Activated T-helper 1 cell treated with Interleukin-2 at 50 U/mL for 16 hours (primary cell): ENCODE data around the gene WASF2.
"Not testable (repeated sequence)": the region's sequence is repeated elsewhere in the genome, so short reads cannot be mapped to it uniquely, and the experiment has no call there.

Experiments
- DNase-seq: peaks from one replicate; pipeline ENCODE4 v3.0.0-alpha.2; 2020; ENCODE audit warnings: low read depth

Gene WASF2

DNA sequence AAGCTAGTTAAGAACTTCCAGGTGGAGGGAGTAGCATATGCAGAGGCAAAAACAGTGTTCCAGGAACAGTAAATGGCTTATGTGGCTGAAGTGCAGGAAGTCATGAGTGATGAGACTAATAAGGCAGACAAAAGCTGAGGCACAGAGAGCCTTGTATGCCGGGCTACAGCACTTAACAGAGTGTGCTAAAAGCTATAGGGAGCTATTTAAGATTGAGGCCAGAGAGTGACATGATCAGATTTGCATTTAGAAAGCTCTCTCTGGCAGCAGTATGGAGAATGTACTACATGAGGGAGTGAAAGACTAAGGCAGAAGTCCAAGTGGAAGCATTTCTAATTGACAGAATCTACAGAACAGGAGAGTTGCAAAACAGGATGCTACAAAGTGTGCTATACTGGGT lies 38.6 kb downstream of the WASF2 start:
- no peak for DNase-seq

DNA sequence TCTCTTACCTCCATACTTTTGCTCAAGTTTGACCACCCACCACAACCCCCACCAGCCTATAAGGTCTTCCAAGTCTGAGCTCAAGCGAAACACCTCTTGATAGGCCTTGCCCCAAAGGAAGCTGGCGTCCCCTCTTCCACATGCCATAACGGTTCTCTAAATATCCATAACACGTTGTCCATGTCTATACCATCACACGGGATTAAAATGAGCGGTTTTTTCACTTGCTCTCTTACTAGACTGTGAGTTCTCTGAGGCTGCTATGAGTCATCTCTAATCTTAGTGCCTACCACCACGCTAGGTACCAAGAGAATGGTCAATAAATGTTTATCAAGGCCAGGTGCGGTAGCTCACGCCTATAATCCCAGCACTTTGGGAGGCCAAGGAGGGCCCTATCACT lies 41.0 kb downstream of the WASF2 start:
- DNase-seq: no peak

DNA sequence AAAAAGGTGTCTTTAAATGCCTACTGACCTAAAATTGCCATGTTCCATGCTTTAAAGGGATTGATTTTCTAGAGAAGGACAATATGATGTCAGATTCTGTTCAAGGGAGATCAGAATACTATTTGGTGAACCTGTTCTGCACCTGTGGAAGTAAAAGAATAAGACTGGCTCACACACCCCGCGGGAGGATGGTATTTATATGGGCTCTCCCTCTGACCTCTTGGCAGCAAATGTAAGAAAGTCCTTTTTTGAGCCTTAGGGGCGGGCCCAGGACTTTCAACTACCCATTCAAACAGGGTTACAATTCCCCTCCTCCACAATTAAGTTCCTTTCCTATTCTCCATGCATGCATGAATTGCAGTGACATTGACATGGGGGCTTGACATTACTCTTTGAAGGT lies 42.1 kb downstream of the WASF2 start:
- DNase-seq: no peak

DNA sequence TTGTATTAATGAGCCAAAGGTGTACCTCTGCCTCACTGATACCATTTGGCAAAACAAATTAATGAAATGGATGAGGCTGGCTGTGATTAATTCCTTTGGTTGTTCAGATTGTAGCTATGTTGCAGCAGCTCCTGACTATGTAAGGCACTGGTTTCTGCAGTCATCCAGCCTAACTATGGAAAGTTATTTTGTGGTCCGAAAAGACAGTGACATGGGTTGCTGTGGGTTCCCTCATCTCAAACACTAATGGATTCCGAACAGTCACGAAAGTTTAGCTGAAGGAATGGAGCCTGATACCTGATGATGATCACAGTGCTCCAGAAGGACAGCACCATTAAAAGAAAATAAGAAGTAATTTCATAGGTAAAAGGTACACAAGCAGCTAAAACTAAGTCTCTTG lies 42.6 kb downstream of the WASF2 start:
- no peak for DNase-seq

DNA sequence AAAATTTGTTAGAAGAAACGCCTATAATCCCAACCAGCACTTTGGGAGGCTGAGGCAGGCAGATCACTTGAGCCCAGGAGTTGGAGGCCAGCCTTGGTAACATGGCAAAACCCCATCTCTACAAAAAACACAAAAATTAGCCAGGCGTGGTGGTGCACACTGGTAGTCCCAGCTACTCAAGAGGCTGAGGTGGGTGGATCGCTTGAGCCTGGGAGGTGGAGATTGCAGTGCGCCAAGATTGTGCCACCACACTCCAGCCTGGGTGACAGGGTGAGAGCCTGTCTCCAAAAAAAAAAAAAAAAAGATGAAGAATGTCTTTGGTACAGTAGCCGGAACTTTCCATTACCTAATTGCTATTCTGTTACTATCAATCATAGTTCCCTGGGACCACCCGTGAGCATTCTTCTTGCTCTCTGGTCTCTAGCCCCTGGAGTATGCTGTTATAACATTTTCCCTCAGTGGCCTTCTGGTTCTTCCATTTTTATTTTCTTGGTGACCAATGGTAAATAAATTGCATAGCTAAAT lies 43.4 kb downstream of the WASF2 start:
- no peak for DNase-seq

DNA sequence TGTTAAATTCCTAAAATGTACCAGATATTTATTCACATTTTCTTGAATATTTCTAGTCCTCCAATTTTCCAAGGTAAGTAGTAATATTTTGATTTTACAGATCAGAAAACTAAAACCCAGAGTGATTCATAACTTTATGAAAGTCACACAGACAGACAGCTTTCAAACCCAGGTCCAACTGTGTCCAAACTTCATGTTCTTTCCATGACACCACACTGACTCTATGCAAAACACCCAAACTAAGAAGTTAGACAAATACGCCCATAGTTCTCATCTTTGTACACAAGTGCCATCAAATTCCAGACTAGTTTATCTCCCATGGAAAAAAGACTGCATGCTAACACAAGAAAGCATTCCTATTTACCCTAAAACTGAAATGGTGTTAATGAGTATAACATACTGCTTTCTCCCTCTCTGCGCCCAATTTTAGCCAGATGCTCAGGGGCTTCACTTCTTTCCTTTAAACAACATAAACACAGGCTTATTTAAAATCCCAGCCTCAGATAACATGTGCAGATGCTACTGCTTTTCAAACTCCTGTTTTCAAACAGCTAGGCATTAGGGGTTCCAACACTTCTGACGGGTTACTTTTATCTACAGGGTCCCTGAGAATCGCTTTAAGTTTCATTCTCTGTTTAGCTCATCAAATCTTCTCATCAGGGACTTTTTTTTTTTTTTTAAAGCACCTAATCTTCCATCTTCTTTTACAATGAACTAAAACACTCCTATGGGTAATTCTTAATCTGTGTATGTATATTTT lies 44.6 kb downstream of the WASF2 start:
- DNase-seq: no peak

DNA sequence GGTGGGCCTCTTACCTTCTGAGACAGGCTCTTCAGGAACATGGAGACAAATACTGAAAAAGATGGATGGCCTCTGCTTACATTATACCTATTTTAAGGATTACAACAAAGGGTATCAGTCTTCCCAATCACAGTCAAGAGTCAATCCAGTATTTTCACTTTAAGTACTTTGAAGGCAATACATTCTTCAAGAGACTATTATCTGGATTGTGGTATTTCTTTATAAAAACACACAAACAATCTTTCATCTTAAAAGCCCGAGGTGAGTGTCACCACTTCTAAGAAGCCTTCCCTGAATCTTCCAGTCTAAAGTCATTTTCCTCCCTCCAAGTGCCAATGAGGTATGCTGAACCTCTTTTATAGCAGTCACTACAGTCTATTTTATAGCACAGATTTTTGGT lies 45.3 kb downstream of the WASF2 start:
- DNase-seq: no peak

DNA sequence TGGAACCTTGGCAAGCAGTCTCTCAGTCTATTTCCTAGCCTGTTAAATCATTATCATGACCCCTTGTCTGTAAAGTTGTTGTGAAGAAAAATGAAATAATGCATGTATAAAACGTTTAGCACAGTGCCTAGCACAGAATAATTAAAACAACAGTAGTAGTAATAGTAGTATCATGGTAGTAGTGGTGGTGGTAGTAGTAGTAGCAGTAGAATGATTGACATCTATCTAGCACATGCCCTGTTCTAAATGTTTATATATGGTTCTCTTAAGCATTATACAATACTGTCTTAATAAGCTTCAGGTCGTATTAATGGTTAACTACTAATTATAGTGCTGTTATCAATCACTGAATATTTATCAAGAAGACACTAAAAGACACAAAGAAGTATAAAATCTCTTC lies 50.8 kb downstream of the WASF2 start:
- no peak for DNase-seq

DNA sequence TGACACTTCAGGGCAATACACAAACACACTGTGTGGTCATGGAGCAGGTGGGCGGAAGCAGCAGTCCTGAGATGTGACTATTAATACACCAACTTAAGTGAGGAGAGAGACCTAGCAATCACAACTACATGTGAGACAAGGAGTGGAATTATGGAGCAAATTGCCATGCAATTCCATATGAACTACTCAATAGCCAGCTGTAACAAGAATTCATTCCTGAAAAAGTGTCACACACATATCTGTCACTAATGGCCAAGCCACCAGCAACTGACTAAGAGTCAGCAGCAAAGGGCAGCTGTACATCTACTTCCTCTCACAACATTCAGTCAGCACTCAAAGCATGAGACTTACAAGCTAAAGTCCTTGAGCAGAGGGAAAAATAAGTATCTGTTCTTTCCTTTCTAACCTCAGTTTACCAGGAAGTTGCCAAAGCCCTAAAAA lies 51.3 kb downstream of the WASF2 start:
- DNase-seq: no peak

DNA sequence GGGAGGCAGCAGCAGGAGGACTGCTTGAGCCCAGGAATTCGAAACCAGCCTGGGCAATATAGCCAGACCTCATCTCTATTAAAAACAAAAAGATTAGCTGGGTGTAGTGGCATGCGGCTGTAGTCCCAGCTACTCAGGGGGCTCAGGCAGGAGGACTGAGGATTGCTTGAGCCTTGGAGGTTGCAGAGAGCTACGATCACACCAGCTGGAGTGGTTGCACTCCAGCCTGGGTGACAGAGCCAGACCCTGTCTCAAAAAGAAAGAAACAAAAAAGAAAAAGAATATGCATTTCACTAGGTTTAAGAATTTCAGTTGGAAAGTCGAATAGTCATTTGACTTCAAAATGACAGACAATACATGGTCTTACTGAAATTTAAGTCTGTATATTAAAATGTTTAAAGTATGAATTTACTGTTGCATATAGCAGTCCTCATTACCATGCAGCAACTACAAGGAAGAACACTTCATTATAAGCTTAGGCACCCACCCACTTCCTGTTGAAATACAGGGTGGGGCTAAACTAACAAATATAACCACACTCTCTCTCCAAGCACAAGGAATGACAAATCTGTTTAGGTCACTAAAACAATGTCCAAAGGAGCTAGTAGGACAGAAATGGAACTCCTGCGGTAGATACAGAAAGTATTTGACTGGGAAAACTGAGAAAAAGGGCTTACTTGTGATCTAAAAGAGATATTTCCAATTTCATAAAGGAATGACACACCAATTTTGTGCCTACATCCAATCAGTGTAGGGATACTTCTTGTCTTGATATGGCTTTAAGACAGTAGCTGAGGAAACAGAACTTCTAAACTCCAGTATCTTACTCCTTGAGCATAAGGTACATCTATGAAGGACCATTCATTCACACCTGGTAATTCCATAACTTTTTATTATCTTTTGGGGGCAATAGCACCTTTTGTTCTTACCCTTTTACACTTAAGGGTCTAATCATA lies 53.5 kb downstream of the WASF2 start:
- no peak for DNase-seq

DNA sequence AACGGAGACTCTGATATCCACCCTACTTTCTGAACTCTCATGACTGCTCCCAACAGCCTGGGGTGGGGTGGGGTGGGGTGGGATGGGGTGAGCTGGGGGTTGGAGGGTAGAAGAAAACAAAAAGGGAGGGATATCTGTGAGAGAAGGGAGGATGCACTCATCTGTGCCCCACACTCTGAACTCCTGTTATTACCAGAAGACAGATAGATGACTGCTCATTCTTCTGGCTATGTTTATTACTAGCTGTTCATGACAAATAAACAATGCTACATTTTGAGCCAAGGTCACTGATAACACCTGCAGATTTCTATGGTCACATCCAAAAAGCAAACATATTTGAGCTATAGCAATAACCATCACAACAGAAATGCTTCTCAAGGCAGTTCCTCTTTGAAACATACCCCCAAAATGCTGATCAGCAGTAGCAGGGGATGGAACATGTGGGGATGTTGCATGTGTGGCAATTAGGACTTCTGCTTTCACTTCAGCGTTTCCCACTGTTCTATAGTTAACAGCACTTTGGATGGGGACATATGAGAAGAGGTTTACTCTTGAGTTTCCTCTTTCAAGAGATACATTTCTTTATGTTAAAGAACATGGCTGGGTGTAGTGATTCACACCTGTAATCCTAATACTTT lies 54.3 kb downstream of the WASF2 start:
- DNase-seq: no peak

DNA sequence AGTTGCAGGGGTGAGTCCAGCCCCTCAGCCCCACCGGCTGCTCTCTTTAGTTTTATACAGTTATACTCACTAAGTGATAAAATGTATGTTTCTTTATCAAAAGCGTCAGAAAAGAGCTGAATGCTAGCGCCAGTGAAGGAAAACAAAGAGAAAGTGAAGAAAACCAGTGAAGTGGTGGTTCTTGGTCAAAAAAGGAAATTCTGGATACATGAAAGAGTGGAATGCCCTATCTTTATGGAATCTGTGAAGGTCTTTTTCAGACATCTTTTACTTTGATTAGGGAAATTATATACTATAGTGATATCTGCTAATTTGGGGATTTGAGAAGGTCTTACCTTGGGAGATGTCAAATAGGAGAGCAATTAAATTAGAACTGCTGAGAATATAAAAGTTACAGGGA lies 56.3 kb downstream of the WASF2 start:
- no peak for DNase-seq

DNA sequence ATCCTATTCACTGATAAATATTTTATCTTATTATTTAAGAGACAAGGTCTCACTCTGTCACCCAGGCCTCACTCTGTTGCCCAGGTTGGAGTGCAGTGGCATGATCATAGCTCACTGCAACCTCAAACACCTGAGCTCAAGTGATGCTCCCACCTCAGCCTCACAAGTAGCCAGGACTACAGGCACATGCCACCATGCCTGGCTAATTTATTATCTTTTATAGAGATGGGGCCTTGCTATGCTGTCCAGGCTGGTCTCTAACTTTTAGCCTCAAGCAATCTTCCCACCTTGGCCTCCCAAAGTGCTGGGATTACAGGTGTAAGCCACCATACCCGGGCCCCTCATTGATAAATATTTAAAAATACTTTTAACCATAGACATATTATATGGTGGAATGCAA lies 57.2 kb downstream of the WASF2 start:
- not testable (repeated sequence) for DNase-seq

DNA sequence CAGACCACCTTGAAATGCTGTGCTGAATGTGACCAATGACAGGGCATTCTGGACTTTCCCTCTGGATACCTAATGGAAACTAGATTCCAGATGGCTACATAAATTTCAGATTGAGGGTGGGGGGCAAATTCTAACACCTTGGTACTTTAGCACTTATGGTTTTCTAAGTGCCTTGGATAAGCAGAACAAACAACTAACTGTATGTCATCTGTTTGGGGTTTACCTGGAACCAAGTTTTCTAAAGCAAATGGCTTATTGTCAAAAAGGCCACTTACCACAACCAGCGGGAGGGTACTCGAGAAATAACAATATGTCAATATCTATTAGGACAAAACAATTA lies 58.4 kb downstream of the WASF2 start:
- no peak for DNase-seq

DNA sequence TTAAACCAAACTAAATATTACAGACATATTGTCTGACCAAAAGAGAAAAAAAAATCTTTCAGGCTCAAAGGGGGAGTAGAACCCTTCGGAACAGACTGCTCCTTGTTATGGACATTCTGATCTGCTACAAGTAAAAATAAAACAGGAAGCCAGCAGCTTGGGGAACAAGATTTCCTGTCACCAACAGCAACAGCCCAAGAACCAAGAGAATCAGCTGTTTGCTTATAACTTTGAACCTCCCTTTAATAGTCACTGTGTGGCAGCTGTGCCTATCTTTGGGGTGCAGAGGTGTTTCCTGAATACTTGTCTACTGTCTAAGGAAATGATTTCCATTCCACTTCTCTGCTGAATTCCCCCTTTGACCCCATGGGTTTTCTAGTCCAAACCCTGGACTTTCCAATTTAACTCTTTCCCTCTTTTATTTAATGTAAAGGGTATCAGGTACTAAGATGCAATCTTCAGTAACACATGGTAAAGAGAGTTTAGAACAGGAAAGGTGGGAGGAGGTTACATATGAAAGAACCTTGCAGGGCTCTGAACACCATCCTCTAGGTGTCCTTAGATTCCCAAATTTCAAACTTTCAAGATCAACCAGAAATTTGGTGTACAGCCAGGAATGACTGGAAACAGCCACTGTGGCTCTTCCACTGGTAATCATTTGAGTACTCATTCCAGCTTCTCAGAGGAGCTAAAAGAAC lies 58.9 kb downstream of the WASF2 start:
- DNase-seq: no peak

DNA sequence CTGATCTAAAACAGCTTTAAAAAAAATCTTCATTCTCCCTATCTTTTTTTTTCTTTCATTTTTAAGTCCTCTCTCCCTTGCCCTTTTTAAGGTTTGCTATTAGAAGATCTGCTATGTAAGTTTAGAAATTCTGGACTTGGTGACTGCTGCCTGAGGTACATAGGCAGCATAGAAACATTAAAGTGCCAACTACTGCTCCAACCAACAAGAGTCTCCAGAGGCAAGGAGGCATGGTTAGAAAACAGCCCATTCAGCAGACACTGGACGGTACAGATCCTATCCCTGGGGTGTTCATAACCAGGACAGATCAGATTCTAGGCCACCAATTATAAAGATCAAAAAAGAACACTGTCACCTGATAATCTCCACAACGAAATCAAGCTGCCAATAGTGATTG lies 60.9 kb downstream of the WASF2 start:
- DNase-seq: no peak

DNA sequence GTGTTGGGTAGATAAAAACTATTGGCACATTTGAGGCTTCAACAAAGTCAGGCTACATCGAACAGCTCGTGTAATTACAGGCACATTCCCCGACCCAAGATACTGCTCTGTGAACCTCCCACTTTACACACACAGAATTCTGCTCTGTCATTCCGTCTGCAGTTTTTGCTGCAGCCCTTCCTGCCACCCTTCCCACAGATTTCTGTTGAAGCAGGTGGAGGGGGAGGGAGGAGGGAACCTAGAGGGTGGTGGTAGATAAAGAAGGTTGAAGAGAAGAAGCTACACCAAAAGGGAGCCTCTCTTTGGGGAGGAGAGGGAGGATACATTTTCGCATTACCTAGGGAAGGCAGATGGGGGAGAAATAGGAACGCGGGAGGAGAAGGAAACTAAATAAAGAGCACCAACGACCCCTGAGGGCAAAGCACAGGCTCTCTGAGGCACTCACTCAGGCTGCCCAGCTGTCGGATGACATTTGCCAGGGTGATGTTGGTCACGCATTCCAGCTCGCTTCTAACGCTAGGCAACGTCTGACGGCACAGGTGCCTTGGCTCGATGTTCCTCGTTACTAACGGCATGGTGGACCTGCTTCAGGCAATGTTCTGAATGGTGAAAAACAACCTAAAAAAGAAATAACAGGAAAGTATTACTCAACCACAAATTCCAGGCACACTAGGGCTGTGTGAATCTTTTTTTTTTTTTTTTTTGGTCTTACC lies 61.5 kb downstream of the WASF2 start:
- DNase-seq: no peak

DNA sequence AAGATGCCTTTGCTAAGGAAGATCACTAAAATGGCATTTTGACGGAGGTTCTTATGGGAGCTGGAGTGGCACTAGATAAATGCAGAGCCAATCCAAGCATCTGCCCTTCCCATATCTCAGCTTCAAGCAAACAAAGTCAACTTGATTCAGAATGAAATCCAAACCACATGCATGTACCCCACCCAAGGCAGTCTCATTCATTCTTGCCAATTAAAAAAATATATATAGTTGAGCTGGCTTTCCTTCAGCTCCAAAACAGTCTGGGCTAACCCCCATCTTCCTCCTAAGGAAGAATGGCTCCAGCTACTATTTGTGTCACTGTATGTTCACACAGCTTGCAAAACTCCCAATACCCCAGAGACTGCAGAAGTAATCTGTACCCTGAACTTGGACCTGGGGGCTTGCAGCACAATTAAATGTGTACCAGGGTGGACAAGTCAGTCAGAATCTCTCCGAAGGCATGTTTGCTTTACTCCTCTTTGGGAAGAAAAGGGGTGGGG lies 62.1 kb downstream of the WASF2 start:
- no peak for DNase-seq

DNA sequence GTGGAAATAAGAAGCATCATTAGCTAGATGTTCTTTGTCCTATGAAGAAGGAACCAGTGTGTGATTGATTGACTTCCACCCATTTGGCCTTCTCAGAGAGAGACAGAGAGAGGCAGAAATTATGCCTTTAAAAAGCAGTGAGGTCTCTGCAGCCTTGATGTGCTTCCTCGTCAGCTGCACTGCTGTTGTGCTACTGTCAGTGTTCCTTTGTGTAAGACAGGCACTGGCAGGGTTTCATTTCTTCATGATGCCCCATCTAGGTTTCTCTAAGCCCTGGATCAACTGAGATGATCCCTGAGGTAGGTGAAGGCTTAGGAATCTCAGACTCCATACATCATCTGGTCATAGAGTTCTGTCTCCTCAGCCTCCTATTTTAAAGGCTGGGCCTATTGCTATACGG lies 62.6 kb downstream of the WASF2 start:
- no peak for DNase-seq

DNA sequence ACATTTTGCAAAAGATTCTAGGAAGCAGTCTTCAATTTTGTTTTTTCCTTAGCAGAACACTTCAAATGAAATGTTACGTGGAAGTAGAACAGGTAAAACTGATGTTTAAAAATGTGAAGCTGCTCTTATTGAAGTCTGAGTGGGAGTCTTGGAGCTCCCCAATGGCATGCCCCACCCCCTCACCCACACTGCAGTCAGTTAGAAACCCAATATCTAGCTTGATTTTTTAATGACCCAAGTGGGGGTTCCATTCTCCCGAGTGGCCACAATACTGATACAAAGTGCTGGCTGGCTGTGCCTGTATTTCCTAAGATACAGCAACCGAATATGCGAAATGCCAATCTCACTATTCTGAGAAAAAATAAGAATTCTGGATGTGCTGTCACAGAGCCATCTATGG lies 66.3 kb downstream of the WASF2 start:
- DNase-seq: no peak
